Cardiac muscle cell (in vitro differentiated cells and primary cell): Measurements from ENCODE around the gene DEK. TPM values are rescaled to one million over a fixed set of nuclear protein-coding genes. Genes with fewer than 3 reads are reported as not detected.

ENCODE experiments used
- DNase-seq, 2 donors: peaks; one replicate each; pipeline versions ENCODE4 v3.0.0 to v3.0.0-alpha.2; 2010 to 2017; ENCODE audit warnings: low read depth in 1 of 2, low spot score in 1 of 2
- H3K27ac ChIP-seq: fragments of 200-600 bp; sonication (generic); 2 replicates; pipeline ENCODE4 v1.5.1; 2016
- H3K27me3 ChIP-seq: fragments of 200-600 bp; sonication (generic); 2 replicates; pipeline ENCODE4 v1.6.0; 2016; ENCODE audit warnings: control low read depth
- H3K36me3 ChIP-seq: fragments of 200-600 bp; sonication (generic); 2 replicates; pipeline ENCODE4 v1.5.1; 2016; ENCODE audit warnings: control low read depth
- H3K4me1 ChIP-seq: fragments of 200-600 bp; sonication (generic); 2 replicates; pipeline ENCODE4 v1.8.1; 2017; ENCODE audit warnings: low read depth, mild to moderate bottlenecking, mixed run types
- H3K4me3 ChIP-seq: fragments of 200-600 bp; sonication (generic); 2 replicates; pipeline ENCODE4 v1.5.1; 2016; ENCODE audit warnings: mild to moderate bottlenecking
- H3K9me3 ChIP-seq: fragments of 200-600 bp; sonication (generic); 2 replicates; pipeline ENCODE4 v1.5.1; 2017; ENCODE audit warnings: low read depth, mild to moderate bottlenecking, control low read depth
- polyA plus RNA-seq: library from polyadenylated mRNA; unstranded; fragments of >200 nt; fragmentation: Nextera tagmentation; extraction: Ambion mirVana; gene quantifications from 2 replicates; pipeline ENCODE4 v1.2.1, GENCODE V29; 2016
- total RNA-seq: library from RNA; depleted of rRNA; stranded (reverse); fragments of >200 nt; gene quantifications from 2 replicates; pipeline ENCODE4 v1.2.3, GENCODE V29; 2016
- TF ChIP-seq, protein P1 (sequence below): IDR thresholded peaks from 2 replicates; pipeline ENCODE4 v1.5.1; 2012; ENCODE audit warnings: low read depth, mild to moderate bottlenecking, low read length

The DEK gene
- total and polyA plus RNA-seq, 2 experiments from 2014 or later: 80.8 to 128 TPM

GRCh38 chr6:18270216-18270615 is 5.9 kb upstream of the DEK start:
- Histone ChIP-seq H3K27me3 (peaks cover 4% of the 10 kb centered on the region), H3K4me1 (no peaks in the 10 kb centered on the region), H3K36me3 (no peaks in the 10 kb centered on the region), H3K4me3 (no peak overlapping the region), H3K27ac (no peak overlapping the region), H3K9me3 (no peaks in the 10 kb centered on the region)
- DNase-seq: no peak
- TF ChIP-seq, protein P1, sequence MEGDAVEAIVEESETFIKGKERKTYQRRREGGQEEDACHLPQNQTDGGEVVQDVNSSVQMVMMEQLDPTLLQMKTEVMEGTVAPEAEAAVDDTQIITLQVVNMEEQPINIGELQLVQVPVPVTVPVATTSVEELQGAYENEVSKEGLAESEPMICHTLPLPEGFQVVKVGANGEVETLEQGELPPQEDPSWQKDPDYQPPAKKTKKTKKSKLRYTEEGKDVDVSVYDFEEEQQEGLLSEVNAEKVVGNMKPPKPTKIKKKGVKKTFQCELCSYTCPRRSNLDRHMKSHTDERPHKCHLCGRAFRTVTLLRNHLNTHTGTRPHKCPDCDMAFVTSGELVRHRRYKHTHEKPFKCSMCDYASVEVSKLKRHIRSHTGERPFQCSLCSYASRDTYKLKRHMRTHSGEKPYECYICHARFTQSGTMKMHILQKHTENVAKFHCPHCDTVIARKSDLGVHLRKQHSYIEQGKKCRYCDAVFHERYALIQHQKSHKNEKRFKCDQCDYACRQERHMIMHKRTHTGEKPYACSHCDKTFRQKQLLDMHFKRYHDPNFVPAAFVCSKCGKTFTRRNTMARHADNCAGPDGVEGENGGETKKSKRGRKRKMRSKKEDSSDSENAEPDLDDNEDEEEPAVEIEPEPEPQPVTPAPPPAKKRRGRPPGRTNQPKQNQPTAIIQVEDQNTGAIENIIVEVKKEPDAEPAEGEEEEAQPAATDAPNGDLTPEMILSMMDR: no peak

DNA sequence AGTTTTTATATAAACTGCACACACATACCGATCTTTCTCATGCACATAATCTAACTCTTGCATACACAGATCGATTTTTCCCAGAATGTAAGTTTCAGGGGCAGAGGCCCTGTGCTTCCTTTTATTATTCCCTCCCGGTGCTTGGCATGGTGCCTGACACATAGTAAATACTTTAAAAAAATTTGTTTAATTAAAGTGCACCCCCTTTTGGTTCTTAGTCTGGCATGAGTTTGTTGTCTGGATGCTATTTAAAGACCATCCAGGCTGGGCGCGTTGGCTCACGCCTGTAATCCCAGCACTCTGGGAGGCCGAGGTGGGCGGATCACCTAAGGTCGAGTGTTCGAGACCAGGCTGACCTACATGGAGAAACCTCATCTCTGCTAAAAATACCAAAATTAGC is 5.4 kb upstream of the DEK start:
- TF ChIP-seq, protein P1: no peak
- DNase-seq: no peak
- Histone ChIP-seq H3K4me3 (no peak overlapping the region), H3K36me3 (no peaks in the 10 kb centered on the region), H3K9me3 (no peaks in the 10 kb centered on the region), H3K27me3 (no peaks in the 10 kb centered on the region), H3K4me1 (no peaks in the 10 kb centered on the region), H3K27ac (no peak overlapping the region)

DNA sequence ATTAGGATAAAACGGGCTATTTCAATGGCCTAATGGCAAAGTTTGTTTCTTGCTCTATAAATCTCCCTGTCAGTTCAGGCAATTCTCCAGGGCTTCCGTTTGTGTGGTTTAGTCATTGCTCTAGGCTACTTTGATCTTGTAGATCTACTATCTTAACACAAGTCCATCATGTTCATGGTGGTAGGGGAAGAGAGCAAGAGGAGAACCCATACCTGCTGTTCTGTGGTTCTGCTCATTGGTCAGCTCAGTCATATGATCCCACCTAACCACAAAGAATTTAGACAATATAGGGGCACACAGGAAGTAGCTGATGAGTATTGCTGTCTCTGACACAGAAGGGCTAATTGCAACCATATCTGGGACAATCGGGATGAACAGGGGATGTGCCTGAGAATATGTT is 4.9 kb upstream of the DEK start:
- TF ChIP-seq, protein P1: no peak
- H3K4me1 ChIP-seq: no peaks in the 10 kb centered on the region
- DNase-seq: peak in 1 of 2 donors; percentile 4
- no peak overlapping the region for H3K27ac ChIP-seq
- no peaks in the 10 kb centered on the region for H3K27me3 ChIP-seq
- H3K36me3 ChIP-seq: no peaks in the 10 kb centered on the region
- no peaks in the 10 kb centered on the region for H3K9me3 ChIP-seq
- H3K4me3 ChIP-seq: no peak overlapping the region

DNA sequence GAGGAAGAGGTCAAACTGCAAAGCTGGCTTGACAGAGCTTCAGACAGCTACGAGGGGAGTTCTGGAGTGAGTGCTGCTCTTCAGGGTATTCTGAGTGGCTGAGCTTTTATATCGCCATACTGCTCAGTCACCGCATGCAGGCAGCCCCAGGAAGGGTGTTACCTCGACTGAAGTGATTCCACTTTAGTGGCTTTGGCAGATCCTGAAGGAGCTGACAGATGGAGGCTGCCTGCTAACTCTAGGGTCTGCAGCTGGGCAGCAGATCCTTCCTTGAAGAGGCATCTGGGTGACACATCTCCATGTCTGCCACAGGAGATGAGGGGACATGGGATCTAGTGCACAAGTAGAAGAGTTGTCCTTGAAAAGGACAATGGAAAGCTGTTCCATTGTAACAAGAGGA is 3.7 kb upstream of the DEK start:
- H3K27me3 ChIP-seq: no peaks in the 10 kb centered on the region
- DNase-seq: peak in 1 of 2 donors; percentile 37
- H3K27ac ChIP-seq: no peak overlapping the region
- no peaks in the 10 kb centered on the region for H3K4me1 ChIP-seq
- no peak overlapping the region for H3K4me3 ChIP-seq
- H3K36me3 ChIP-seq: no peaks in the 10 kb centered on the region
- H3K9me3 ChIP-seq: no peaks in the 10 kb centered on the region
- TF ChIP-seq, protein P1: no peak

- TF ChIP-seq, protein P1: no peak
- DNase-seq: no peak
- Histone ChIP-seq H3K9me3 (no peaks in the 10 kb centered on the region), H3K4me3 (no peak overlapping the region), H3K36me3 (no peaks in the 10 kb centered on the region), H3K27me3 (no peaks in the 10 kb centered on the region), H3K27ac (no peak overlapping the region), H3K4me1 (no peaks in the 10 kb centered on the region)
Measured at GRCh38 chr6:18266523-18266912, 2.2 kb upstream of the DEK start.
